HCT116 (cell line): ENCODE measurements around the gene NT5C1B. TPM values are rescaled to one million over a fixed set of nuclear protein-coding genes. Genes with fewer than 3 reads are reported as not detected.

Experiments used
- ATAC-seq: fragments of 200-7000 bp; cut with Tn5 transposase; 2 replicates; pipeline ENCODE4 v1.9.1; 2020; ENCODE audit warnings: mild to moderate bottlenecking, moderate library complexity
- BruUV-seq: library from RNA; stranded (reverse); fragments of 400-500 nt; replicated peaks from 2 replicates; lab custom pipeline; 2021; lab: Mats Ljungman, UMichigan
- CTCF ChIA-PET: fragments of 300-600 bp; sonication (Branson Sonifier 250); formaldehyde crosslinking; loops from one replicate; lab custom pipeline; 2021; ENCODE audit warnings: antibody characterized with exemption; lab: Charles Lee
- POLR2A ChIA-PET: fragments of 300-600, 350-600 bp; sonication (Branson Sonifier 250); formaldehyde crosslinking; loops from one replicate; lab custom pipeline; 2021; ENCODE audit warnings: antibody characterized with exemption; lab: Charles Lee
- RAD21 ChIA-PET, 2 experiments: fragments of 300-600 bp; sonication (Branson Sonifier 250); formaldehyde crosslinking; loops; one replicate each; lab custom pipeline; 2023; ENCODE audit warnings: low total read pairs in 2 of 2; ENCODE audit not compliant: uncharacterized antibody in 2 of 2, unreplicated experiment in 2 of 2, low non-redundant PET in 1 of 2; lab: Charles Lee
- DNase-seq: peaks from one replicate; pipeline ENCODE4 v3.0.0-alpha.2; 2010; ENCODE audit warnings: low read depth, low spot score
- H2AFZ ChIP-seq: fragments of 200-600 bp; shearing (Covaris generic), sonication (generic); 2 replicates; pipeline ENCODE4 v1.6.1; 2017; ENCODE audit warnings: low read depth, mixed run types, mixed read lengths, antibody characterized with exemption, low read length; ENCODE audit not compliant: poor library complexity, severe bottlenecking
- H3K27ac ChIP-seq: 2 replicates; pipeline ENCODE4 v1.5.1; 2012; ENCODE audit warnings: low read depth, low read length
- H3K27me3 ChIP-seq: fragments of 200-600 bp; sonication (generic); 2 replicates; pipeline ENCODE4 v1.6.1; 2016; ENCODE audit warnings: mixed run types, low read length, mixed read lengths; ENCODE audit not compliant: insufficient read depth
- H3K36me3 ChIP-seq, 2 experiments: fragments of 200-500 bp in 1 of 2; fragments of 200-600 bp in 1 of 2; sonication (Bioruptor generic) in 1 of 2; sonication (generic) in 1 of 2; 2 replicates each; pipeline versions ENCODE4 v1.5.1 to v1.6.1; 2014 to 2016; ENCODE audit warnings: low read length in 2 of 2, inconsistent platforms in 1 of 2, mixed read lengths in 1 of 2, mixed run types in 1 of 2; ENCODE audit not compliant: insufficient read depth in 2 of 2, control insufficient read depth in 1 of 2
- H3K4me1 ChIP-seq, 2 experiments: fragments of 200-600 bp in 1 of 2; sonication (generic) in 1 of 2; 2 replicates each; pipeline versions ENCODE4 v1.5.1 to v1.6.1; 2012 to 2017; ENCODE audit warnings: low read length in 2 of 2, inconsistent platforms in 1 of 2, mild to moderate bottlenecking in 1 of 2, mixed read lengths in 1 of 2, mixed run types in 1 of 2, moderate library complexity in 1 of 2; ENCODE audit not compliant: insufficient read depth in 2 of 2, control insufficient read depth in 1 of 2
- H3K4me2 ChIP-seq: fragments of 200-600 bp; sonication (generic); 2 replicates; pipeline ENCODE4 v1.6.1; 2017; ENCODE audit warnings: mixed run types, low read length, mixed read lengths
- H3K4me3 ChIP-seq, 2 experiments: fragments of 200-600 bp in 1 of 2; sonication (generic) in 1 of 2; replicated peaks in 1 of 2; 2 replicates each; pipeline ENCODE4 v1.5.1; 2011 to 2016; ENCODE audit warnings: low read length in 2 of 2, control low read depth in 1 of 2, low read depth in 1 of 2, mild to moderate bottlenecking in 1 of 2, mixed read lengths in 1 of 2, mixed run types in 1 of 2
- H3K79me2 ChIP-seq: fragments of 200-600 bp; sonication (generic); 2 replicates; pipeline ENCODE4 v1.6.1; 2017; ENCODE audit warnings: mild to moderate bottlenecking, mixed run types, low read length, moderate library complexity, mixed read lengths; ENCODE audit not compliant: insufficient read depth
- H3K9ac ChIP-seq: fragments of 200-600 bp; sonication (generic); 2 replicates; pipeline ENCODE4 v1.6.1; 2016; ENCODE audit warnings: low read length, mixed read lengths
- H3K9me2 ChIP-seq: fragments of 200-600 bp; sonication (generic), shearing (Covaris generic); 2 replicates; pipeline ENCODE4 v1.6.1; 2017; ENCODE audit warnings: mixed run types, mild to moderate bottlenecking, moderate library complexity; ENCODE audit not compliant: insufficient read depth
- H3K9me3 ChIP-seq, 2 experiments: fragments of 200-500 bp in 1 of 2; fragments of 200-600 bp in 1 of 2; sonication (Bioruptor generic) in 1 of 2; sonication (generic) in 1 of 2; 2 replicates each; pipeline ENCODE4 v1.6.1; 2014 to 2017; ENCODE audit warnings: low read length in 2 of 2, mixed read lengths in 2 of 2, inconsistent platforms in 1 of 2, low read depth in 1 of 2, mild to moderate bottlenecking in 1 of 2, mixed run types in 1 of 2, moderate library complexity in 1 of 2; ENCODE audit not compliant: control insufficient read depth in 1 of 2, insufficient read depth in 1 of 2
- H4K20me1 ChIP-seq: fragments of 200-600 bp; sonication (generic), shearing (Covaris generic); 2 replicates; pipeline ENCODE4 v1.6.1; 2017; ENCODE audit warnings: mixed run types, mild to moderate bottlenecking, moderate library complexity; ENCODE audit not compliant: insufficient read depth
- CBX3 ChIP-seq: IDR thresholded peaks from 2 replicates; pipeline ENCODE4 v1.6.1; 2012; ENCODE audit warnings: low read depth
- CEBPB ChIP-seq: IDR thresholded peaks from 2 replicates; pipeline ENCODE4 v1.6.1; 2012; ENCODE audit warnings: low read depth
- CTCF ChIP-seq, 3 experiments: fragments of 200-600 bp in 1 of 3; sonication (generic) in 1 of 3; IDR thresholded peaks in 2 of 3; conservative IDR thresholded peaks in 1 of 3; 2 replicates each; pipeline ENCODE4 v1.5.1; 2012 to 2017; ENCODE audit warnings: low read depth in 2 of 3, low read length in 2 of 3, antibody characterized with exemption in 1 of 3, borderline replicate concordance in 1 of 3, control low read depth in 1 of 3, mild to moderate bottlenecking in 1 of 3, mixed read lengths in 1 of 3, mixed run types in 1 of 3, moderate library complexity in 1 of 3; ENCODE audit not compliant: insufficient read depth in 1 of 3
- EZH2 ChIP-seq: fragments of 200-600 bp; sonication (generic); IDR thresholded peaks from 2 replicates; pipeline ENCODE4 v1.6.1; 2017; ENCODE audit warnings: antibody characterized with exemption, mixed run types
- EZH2phosphoT487 ChIP-seq: fragments of 200-600 bp; IDR thresholded peaks from 2 replicates; pipeline ENCODE4 v1.6.1; 2018; ENCODE audit warnings: antibody characterized with exemption, borderline replicate concordance
- SP1 ChIP-seq: IDR thresholded peaks from 2 replicates; pipeline ENCODE4 v1.6.1; 2012; ENCODE audit warnings: low read depth
- YY1 ChIP-seq: IDR thresholded peaks from 2 replicates; pipeline ENCODE4 v1.6.1; 2011; ENCODE audit warnings: low read length, low read depth, moderate library complexity, mild to moderate bottlenecking; ENCODE audit not compliant: insufficient replicate concordance; ENCODE audit errors: extremely low read depth
- ZBTB33 ChIP-seq: IDR thresholded peaks from 2 replicates; pipeline ENCODE4 v1.6.1; 2011; ENCODE audit warnings: mild to moderate bottlenecking, low read length, moderate library complexity; ENCODE audit not compliant: insufficient replicate concordance; ENCODE audit errors: extremely low read depth
- ZFX ChIP-seq: fragments of 450-650 bp; IDR thresholded peaks from 2 replicates; pipeline ENCODE4 v1.6.1; 2017
- ZNF274 ChIP-seq: fragments of 200-500 bp; sonication (Bioruptor generic); IDR thresholded peaks from 2 replicates; pipeline ENCODE4 v1.6.1; 2014; ENCODE audit warnings: mild to moderate bottlenecking, low read depth, low read length, inconsistent platforms
- intact Hi-C: fragments of 100-400 bp; cut with micrococcal nuclease; formaldehyde crosslinking; loops from 2 replicates; pipeline ENCODE4 v1.10.0; 2022
- total RNA-seq: library from RNA; stranded (reverse); gene quantifications from one replicate; pipeline ENCODE4 v1.2.1, GENCODE V29; 2021; ENCODE audit not compliant: unreplicated experiment

NT5C1B gene
- total RNA-seq, 1 experiment from 2014 or later = not detected

- ATAC-seq (no peak), DNase-seq (no peak)
- no peak overlapping the region for H3K27ac ChIP-seq
- TF ChIP-seq CEBPB (no peak), ZNF274 (no peak), CTCF (IDR thresholded peaks at IDR 0.05 in 2 of 3, conservative IDR thresholded peaks at IDR 0.05 in 1 of 3; ENCODE audit: borderline replicate concordance in 1 of 3, insufficient read depth in 1 of 3, low read depth in 2 of 3, low read length in 2 of 3) (no peak), CBX3 (no peak)
- no TSS peak for BruUV-seq
- no peak overlapping the region for H3K9ac ChIP-seq
- CTCF ChIA-PET = interaction anchor here (1.9 kb wide), 1 partner anchor 130 kb away, joined by 5 read pairs; no protein-coding TSS in a partner anchor
- no peaks in the 10 kb centered on the region for H3K36me3 ChIP-seq
- no peak overlapping the region for H3K4me3 ChIP-seq
- POLR2A ChIA-PET = no interaction called here
- no peaks in the 10 kb centered on the region for H4K20me1 ChIP-seq
- no peaks in the 10 kb centered on the region for H3K79me2 ChIP-seq
- no peak overlapping the region for H3K4me2 ChIP-seq
- intact Hi-C loops = no loop called here
- H3K9me3 ChIP-seq = no peaks in the 10 kb centered on the region
- peaks cover 16% of the 10 kb centered on the region; the same call in 1 of the 2 replicates for H3K27me3 ChIP-seq
- RAD21 ChIA-PET = no interaction called here
- H3K4me1 ChIP-seq = no peaks in the 10 kb centered on the region
- H3K9me2 ChIP-seq = no peaks in the 10 kb centered on the region
- H2AFZ ChIP-seq = no peak overlapping the region
These were observed 71.0 kb downstream of the NT5C1B start for GRCh38 chr2:18518116-18519111.

GRCh38 chr2:18517386-18517785, 72.0 kb downstream of the NT5C1B start:
- H3K4me1 ChIP-seq = no peaks in the 10 kb centered on the region
- no peak overlapping the region for H3K27ac ChIP-seq
- no peaks in the 10 kb centered on the region for H4K20me1 ChIP-seq
- DNase-seq (no peak), ATAC-seq (no peak)
- H3K4me2 ChIP-seq = no peak overlapping the region
- peaks cover 16% of the 10 kb centered on the region; the same call in 1 of the 2 replicates for H3K27me3 ChIP-seq
- intact Hi-C loops = no loop called here
- no peak overlapping the region for H2AFZ ChIP-seq
- H3K9ac ChIP-seq = no peak overlapping the region
- no peaks in the 10 kb centered on the region for H3K36me3 ChIP-seq
- ChIA-PET RAD21 (no interaction called here), CTCF (interaction anchor here (1.9 kb wide), 1 partner anchor 129 kb away, joined by 5 read pairs; no protein-coding TSS in a partner anchor), POLR2A (no interaction called here)
- H3K9me3 ChIP-seq = no peaks in the 10 kb centered on the region
- no peaks in the 10 kb centered on the region for H3K79me2 ChIP-seq
- BruUV-seq = no TSS peak
- no peaks in the 10 kb centered on the region for H3K9me2 ChIP-seq
- no peak overlapping the region for H3K4me3 ChIP-seq
- TF ChIP-seq EZH2 (no peak), ZBTB33 (no peak), YY1 (no peak), CTCF (IDR thresholded peaks at IDR 0.05 in 2 of 3, conservative IDR thresholded peaks at IDR 0.05 in 1 of 3; ENCODE audit: borderline replicate concordance in 1 of 3, insufficient read depth in 1 of 3, low read depth in 2 of 3, low read length in 2 of 3) (no peak), EZH2phosphoT487 (no peak), ZFX (no peak), SP1 (no peak), CBX3 (no peak)
